Caco-2 (cell line): ENCODE data around the gene IDUA. TPM values are rescaled to one million over a fixed set of nuclear protein-coding genes. Genes with fewer than 3 reads are reported as not detected.
"Not testable (repeated sequence)": the region's sequence is repeated elsewhere in the genome, so short reads cannot be mapped to it uniquely, and the experiment has no call there.

Experiments used
- BruUV-seq: library from RNA; stranded (reverse); fragments of 400-500 nt; replicated peaks from 2 replicates; lab custom pipeline; 2021; lab: Mats Ljungman, UMichigan
- CTCF ChIA-PET: fragments of 300-600 bp; sonication (Branson Sonifier 250); formaldehyde crosslinking; loops from one replicate; lab custom pipeline; 2022; ENCODE audit warnings: antibody characterized with exemption; lab: Charles Lee
- POLR2A ChIA-PET: fragments of 300-600 bp; sonication (Branson Sonifier 250); formaldehyde crosslinking; loops from one replicate; lab custom pipeline; 2022; ENCODE audit warnings: antibody characterized with exemption; lab: Charles Lee
- DNase-seq, 2 experiments: peaks; one replicate each; pipeline versions ENCODE4 v3.0.0 to v3.0.0-alpha.2; 2020 to 2022
- H3K27me3 ChIP-seq: replicated peaks from 2 replicates; pipeline ENCODE4 v1.6.0; 2011; ENCODE audit warnings: low read length; ENCODE audit not compliant: control insufficient read depth, insufficient read depth
- H3K36me3 ChIP-seq: 2 replicates; pipeline ENCODE4 v1.5.1; 2011; ENCODE audit warnings: low read length; ENCODE audit not compliant: control insufficient read depth, insufficient read depth
- H3K4me1 ChIP-seq: fragments of 250-450 bp; sonication (Bioruptor Pico); 2 replicates; pipeline ENCODE4 v1.5.1; 2020; ENCODE audit warnings: mild to moderate bottlenecking
- H3K4me3 ChIP-seq: 2 replicates; pipeline ENCODE4 v1.5.1; 2011; ENCODE audit warnings: low read depth, mild to moderate bottlenecking, control low read depth, low read length
- H3K9me3 ChIP-seq: fragments of 250-450 bp; sonication (Bioruptor Pico); 2 replicates; pipeline ENCODE4 v1.5.1; 2020; ENCODE audit warnings: mild to moderate bottlenecking, moderate library complexity
- H3K27ac Mint-ChIP-seq: one replicate; pipeline ENCODE4 v1.8.0; 2022; ENCODE audit warnings: mixed read lengths; ENCODE audit not compliant: unreplicated experiment
- H3K27me3 Mint-ChIP-seq: one replicate; pipeline ENCODE4 v1.8.0; 2022; ENCODE audit warnings: mixed read lengths; ENCODE audit not compliant: insufficient read depth, unreplicated experiment
- H3K36me3 Mint-ChIP-seq: one replicate; pipeline ENCODE4 v1.8.0; 2022; ENCODE audit warnings: mild to moderate bottlenecking, mixed read lengths; ENCODE audit not compliant: insufficient read depth, unreplicated experiment
- H3K4me1 Mint-ChIP-seq: one replicate; pipeline ENCODE4 v1.8.0; 2022; ENCODE audit warnings: low read depth, mixed read lengths; ENCODE audit not compliant: unreplicated experiment
- H3K4me3 Mint-ChIP-seq: one replicate; pipeline ENCODE4 v1.8.0; 2022; ENCODE audit warnings: mild to moderate bottlenecking, moderate library complexity, mixed read lengths; ENCODE audit not compliant: unreplicated experiment
- H3K9me3 Mint-ChIP-seq: one replicate; pipeline ENCODE4 v1.8.0; 2022; ENCODE audit warnings: mixed read lengths; ENCODE audit not compliant: unreplicated experiment
- intact Hi-C: fragments of 100-400 bp; cut with micrococcal nuclease; formaldehyde crosslinking; loops from one replicate; pipeline ENCODE4 v1.10.0; 2022; ENCODE audit not compliant: unreplicated experiment
- total RNA-seq: library from RNA; stranded (reverse); gene quantifications from 2 replicates; pipeline ENCODE4 v1.2.3, GENCODE V29; 2022
- TF ChIP-seq, protein P1 (sequence below), 2 experiments: fragments of 200-600 bp in 1 of 2; IDR thresholded peaks; 1 replicate in 1 of 2; 2 replicates in 1 of 2; pipeline versions ENCODE4 v1.5.1 to v1.8.0; 2011 to 2022; ENCODE audit warnings: antibody characterized with exemption in 1 of 2, control low read depth in 1 of 2, inconsistent platforms in 1 of 2, low read depth in 1 of 2, low read length in 1 of 2, mild to moderate bottlenecking in 1 of 2, moderate library complexity in 1 of 2; ENCODE audit not compliant: insufficient read depth in 1 of 2, severe bottlenecking in 1 of 2, unreplicated experiment in 1 of 2

Gene IDUA
- total RNA-seq, 1 experiment from 2014 or later, result 26.9 TPM

DNA sequence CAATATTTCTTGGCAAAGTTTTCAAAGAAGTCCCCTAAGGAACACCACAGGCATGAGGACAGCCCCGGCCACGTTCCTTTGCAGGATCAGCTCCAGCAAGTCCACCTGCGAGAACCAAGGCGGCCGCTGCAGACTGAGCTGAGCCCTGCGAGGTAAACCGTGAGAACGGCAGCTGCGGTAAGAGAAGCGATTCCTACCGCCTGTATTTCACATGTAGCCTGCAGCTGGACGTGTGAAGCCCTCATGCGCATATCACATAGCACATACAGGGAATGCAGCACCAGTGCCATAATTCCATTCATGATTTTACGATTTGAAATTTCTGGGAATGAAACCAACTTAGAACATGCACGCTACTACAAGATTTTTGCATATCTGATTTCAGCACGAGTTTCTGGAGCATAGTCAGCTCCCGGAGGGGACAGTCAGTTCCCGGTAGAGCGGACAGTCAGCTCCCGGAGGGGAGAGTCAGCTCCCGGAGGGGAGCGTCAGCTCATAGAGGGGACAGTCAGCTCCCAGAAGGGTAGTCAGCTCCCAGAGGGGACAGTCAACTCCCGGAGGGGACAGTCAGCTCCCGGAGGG, 66.3 kb downstream of the IDUA start:
- CTCF ChIA-PET, result interaction anchor here (0.6 kb wide), 1 partner anchor 57 kb away, joined by 5 read pairs; no protein-coding TSS in a partner anchor
- Mint-ChIP-seq H3K4me1 (no peaks in the 10 kb centered on the region), H3K9me3 (no peaks in the 10 kb centered on the region), H3K27me3 (peaks cover 9% of the 10 kb centered on the region), H3K4me3 (no peak overlapping the region), H3K27ac (no peak overlapping the region), H3K36me3 (no peaks in the 10 kb centered on the region)
- H3K36me3 ChIP-seq, result no peaks in the 10 kb centered on the region
- intact Hi-C loops, result no loop called here
- no peaks in the 10 kb centered on the region for H3K27me3 ChIP-seq
- H3K4me3 ChIP-seq, result no peak overlapping the region
- POLR2A ChIA-PET, result no interaction called here
- H3K9me3 ChIP-seq, result no peaks in the 10 kb centered on the region
- no TSS peak for BruUV-seq
- no peak for DNase-seq
- TF ChIP-seq, protein P1, sequence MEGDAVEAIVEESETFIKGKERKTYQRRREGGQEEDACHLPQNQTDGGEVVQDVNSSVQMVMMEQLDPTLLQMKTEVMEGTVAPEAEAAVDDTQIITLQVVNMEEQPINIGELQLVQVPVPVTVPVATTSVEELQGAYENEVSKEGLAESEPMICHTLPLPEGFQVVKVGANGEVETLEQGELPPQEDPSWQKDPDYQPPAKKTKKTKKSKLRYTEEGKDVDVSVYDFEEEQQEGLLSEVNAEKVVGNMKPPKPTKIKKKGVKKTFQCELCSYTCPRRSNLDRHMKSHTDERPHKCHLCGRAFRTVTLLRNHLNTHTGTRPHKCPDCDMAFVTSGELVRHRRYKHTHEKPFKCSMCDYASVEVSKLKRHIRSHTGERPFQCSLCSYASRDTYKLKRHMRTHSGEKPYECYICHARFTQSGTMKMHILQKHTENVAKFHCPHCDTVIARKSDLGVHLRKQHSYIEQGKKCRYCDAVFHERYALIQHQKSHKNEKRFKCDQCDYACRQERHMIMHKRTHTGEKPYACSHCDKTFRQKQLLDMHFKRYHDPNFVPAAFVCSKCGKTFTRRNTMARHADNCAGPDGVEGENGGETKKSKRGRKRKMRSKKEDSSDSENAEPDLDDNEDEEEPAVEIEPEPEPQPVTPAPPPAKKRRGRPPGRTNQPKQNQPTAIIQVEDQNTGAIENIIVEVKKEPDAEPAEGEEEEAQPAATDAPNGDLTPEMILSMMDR (IDR thresholded peaks at IDR 0.05; ENCODE audit: insufficient read depth in 1 of 2, low read depth in 1 of 2, low read length in 1 of 2, severe bottlenecking in 1 of 2, unreplicated experiment in 1 of 2), result no peak
- no peaks in the 10 kb centered on the region for H3K4me1 ChIP-seq

DNA sequence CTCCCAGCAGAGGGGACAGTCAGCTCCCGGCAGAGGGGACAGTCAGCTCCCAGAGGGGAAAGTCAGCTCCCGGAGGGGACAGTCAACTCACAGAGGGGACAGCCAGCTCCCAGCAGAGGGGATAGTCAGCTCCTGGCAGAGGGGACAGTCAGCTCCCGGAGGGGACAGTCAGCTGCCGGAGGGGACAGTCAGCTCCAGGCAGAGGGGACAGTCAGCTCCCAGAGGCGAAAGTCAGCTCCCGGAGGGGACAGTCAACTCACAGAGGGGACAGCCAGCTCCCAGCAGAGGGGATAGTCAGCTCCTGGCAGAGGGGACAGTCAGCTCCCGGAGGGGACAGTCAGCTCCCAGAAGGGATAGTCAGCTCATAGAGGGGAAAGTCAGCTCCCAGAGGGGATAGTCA, 67.0 kb downstream of the IDUA start:
- H3K9me3 ChIP-seq, H3K4me3 ChIP-seq, H3K27me3 ChIP-seq, H3K27me3 Mint-ChIP-seq, BruUV-seq, DNase-seq, POLR2A ChIA-PET, intact Hi-C loops, H3K36me3 Mint-ChIP-seq, H3K4me1 ChIP-seq, H3K9me3 Mint-ChIP-seq, H3K36me3 ChIP-seq, H3K4me1 Mint-ChIP-seq, H3K4me3 Mint-ChIP-seq, H3K27ac Mint-ChIP-seq: not testable (repeated sequence)
- CTCF ChIA-PET, result interaction anchor here (0.6 kb wide), 1 partner anchor 56 kb away, joined by 5 read pairs; no protein-coding TSS in a partner anchor

Other genes starting within 250 kb of the IDUA start
- gene CPLX1, start 160.9 kb upstream of the IDUA start, total RNA-seq, result 20.5 and 20.9 TPM in 2 replicates
- 126 TPM in 2 replicates for gene GAK, start 54.7 kb upstream of the IDUA start, total RNA-seq
- gene TMEM175, start 54.6 kb upstream of the IDUA start, total RNA-seq, result 22.3 and 30.2 TPM in 2 replicates
- gene DGKQ, start 13.5 kb upstream of the IDUA start, total RNA-seq, result 13.9 and 14.1 TPM in 2 replicates
- 8.7 and 9.6 TPM in 2 replicates for gene SLC26A1, start 6.4 kb downstream of the IDUA start, total RNA-seq
- 25.4 and 26.0 TPM in 2 replicates for gene FGFRL1, start 24.6 kb downstream of the IDUA start, total RNA-seq
- gene RNF212, start 126.5 kb downstream of the IDUA start, total RNA-seq, result not detected in 2 replicates
- gene SPON2, start 185.5 kb downstream of the IDUA start, total RNA-seq, result 3.1 and 4.0 TPM in 2 replicates